ENCODE measurements around the gene PROSER3. TPM values are rescaled to one million over a fixed set of nuclear protein-coding genes. Genes with fewer than 3 reads are reported as not detected.

The PROSER3 gene
- total and polyA plus RNA-seq, 2 of the 13 experiments (the other 11 are each of a cell fraction or from before 2014, with no cell fraction given): 5.1 to 5.7 TPM

DNA sequence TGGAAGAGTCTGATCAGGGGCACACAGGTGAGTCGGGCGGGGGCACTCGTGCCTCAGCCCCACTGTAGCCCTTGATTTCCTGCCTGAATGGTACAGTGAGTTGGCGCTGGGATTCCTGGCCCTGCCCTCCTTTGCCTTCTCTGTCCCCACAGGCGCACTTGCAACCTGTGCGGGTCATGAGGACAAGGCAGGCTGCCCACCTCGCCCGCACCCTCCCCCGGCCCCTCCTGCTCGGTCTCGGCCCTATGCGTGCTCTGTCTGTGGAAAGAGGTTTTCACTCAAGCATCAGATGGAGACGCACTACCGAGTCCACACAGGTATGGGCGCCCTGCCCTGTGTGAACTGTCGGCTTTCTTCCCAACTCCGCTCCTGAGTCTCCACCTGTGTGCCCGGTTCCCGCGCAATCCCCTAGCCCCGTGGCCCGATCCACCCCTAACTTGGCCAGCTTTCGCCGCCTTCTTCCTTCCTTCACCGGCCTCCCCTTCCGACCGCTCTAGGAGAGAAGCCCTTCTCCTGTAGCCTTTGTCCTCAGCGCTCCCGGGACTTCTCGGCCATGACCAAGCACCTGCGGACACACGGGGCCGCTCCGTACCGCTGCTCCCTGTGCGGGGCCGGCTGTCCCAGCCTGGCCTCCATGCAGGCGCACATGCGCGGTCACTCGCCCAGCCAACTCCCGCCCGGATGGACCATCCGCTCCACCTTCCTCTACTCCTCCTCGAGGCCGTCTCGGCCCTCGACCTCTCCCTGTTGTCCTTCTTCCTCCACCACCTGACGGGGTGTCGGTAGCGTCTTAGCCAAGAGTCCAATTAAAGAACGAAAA lies 41.8 kb upstream of the PROSER3 start (continued):
- TF ChIP-seq SMAD9 (CRISPR knock-in tag; IDR thresholded peaks at IDR 0.05) (peak; percentile 40; the same call in 1 of the 2 replicates), ZKSCAN5 (CRISPR knock-in tag; IDR thresholded peaks at IDR 0.05) (0 out of 2 replicates have a peak, but pooled peaks have one; percentile 34), ZNF761 (CRISPR knock-in tag; conservative IDR thresholded peaks at IDR 0.05) (peak; percentile 84), ZSCAN29 (CRISPR knock-in tag; conservative IDR thresholded peaks at IDR 0.05) (no peak), ASH2L (IDR thresholded peaks at IDR 0.05; ENCODE audit: insufficient read length, low read depth, low read length) (peak; percentile 12), FOSL2 (CRISPR knock-in tag; IDR thresholded peaks at IDR 0.05) (no peak), ELF1 (CRISPR knock-in tag; IDR thresholded peaks at IDR 0.05) (peak; percentile 30; the same call in 1 of the 2 replicates), SP2 (CRISPR knock-in tag; IDR thresholded peaks at IDR 0.05) (peak; percentile 61; the same call in 1 of the 2 replicates), ZNF616 (CRISPR knock-in tag; IDR thresholded peaks at IDR 0.05; ENCODE audit: low read depth) (0 out of 2 replicates have a peak, but pooled peaks have one; percentile 52)
- TF ChIP-seq, protein P1, sequence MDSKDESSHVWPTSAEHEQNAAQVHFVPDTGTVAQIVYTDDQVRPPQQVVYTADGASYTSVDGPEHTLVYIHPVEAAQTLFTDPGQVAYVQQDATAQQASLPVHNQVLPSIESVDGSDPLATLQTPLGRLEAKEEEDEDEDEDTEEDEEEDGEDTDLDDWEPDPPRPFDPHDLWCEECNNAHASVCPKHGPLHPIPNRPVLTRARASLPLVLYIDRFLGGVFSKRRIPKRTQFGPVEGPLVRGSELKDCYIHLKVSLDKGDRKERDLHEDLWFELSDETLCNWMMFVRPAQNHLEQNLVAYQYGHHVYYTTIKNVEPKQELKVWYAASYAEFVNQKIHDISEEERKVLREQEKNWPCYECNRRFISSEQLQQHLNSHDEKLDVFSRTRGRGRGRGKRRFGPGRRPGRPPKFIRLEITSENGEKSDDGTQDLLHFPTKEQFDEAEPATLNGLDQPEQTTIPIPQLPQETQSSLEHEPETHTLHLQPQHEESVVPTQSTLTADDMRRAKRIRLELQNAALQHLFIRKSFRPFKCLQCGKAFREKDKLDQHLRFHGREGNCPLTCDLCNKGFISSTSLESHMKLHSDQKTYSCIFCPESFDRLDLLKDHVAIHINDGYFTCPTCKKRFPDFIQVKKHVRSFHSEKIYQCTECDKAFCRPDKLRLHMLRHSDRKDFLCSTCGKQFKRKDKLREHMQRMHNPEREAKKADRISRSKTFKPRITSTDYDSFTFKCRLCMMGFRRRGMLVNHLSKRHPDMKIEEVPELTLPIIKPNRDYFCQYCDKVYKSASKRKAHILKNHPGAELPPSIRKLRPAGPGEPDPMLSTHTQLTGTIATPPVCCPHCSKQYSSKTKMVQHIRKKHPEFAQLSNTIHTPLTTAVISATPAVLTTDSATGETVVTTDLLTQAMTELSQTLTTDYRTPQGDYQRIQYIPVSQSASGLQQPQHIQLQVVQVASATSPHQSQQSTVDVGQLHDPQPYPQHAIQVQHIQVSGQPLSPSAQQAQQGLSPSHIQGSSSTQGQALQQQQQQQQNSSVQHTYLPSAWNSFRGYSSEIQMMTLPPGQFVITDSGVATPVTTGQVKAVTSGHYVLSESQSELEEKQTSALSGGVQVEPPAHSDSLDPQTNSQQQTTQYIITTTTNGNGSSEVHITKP (CRISPR knock-in tag; IDR thresholded peaks at IDR 0.05; ENCODE audit: low read depth): no peak
- TF ChIP-seq, protein P2, sequence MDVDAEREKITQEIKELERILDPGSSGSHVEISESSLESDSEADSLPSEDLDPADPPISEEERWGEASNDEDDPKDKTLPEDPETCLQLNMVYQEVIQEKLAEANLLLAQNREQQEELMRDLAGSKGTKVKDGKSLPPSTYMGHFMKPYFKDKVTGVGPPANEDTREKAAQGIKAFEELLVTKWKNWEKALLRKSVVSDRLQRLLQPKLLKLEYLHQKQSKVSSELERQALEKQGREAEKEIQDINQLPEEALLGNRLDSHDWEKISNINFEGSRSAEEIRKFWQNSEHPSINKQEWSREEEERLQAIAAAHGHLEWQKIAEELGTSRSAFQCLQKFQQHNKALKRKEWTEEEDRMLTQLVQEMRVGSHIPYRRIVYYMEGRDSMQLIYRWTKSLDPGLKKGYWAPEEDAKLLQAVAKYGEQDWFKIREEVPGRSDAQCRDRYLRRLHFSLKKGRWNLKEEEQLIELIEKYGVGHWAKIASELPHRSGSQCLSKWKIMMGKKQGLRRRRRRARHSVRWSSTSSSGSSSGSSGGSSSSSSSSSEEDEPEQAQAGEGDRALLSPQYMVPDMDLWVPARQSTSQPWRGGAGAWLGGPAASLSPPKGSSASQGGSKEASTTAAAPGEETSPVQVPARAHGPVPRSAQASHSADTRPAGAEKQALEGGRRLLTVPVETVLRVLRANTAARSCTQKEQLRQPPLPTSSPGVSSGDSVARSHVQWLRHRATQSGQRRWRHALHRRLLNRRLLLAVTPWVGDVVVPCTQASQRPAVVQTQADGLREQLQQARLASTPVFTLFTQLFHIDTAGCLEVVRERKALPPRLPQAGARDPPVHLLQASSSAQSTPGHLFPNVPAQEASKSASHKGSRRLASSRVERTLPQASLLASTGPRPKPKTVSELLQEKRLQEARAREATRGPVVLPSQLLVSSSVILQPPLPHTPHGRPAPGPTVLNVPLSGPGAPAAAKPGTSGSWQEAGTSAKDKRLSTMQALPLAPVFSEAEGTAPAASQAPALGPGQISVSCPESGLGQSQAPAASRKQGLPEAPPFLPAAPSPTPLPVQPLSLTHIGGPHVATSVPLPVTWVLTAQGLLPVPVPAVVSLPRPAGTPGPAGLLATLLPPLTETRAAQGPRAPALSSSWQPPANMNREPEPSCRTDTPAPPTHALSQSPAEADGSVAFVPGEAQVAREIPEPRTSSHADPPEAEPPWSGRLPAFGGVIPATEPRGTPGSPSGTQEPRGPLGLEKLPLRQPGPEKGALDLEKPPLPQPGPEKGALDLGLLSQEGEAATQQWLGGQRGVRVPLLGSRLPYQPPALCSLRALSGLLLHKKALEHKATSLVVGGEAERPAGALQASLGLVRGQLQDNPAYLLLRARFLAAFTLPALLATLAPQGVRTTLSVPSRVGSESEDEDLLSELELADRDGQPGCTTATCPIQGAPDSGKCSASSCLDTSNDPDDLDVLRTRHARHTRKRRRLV (CRISPR knock-in tag; IDR thresholded peaks at IDR 0.05): no peak
- TF ChIP-seq, protein P3, sequence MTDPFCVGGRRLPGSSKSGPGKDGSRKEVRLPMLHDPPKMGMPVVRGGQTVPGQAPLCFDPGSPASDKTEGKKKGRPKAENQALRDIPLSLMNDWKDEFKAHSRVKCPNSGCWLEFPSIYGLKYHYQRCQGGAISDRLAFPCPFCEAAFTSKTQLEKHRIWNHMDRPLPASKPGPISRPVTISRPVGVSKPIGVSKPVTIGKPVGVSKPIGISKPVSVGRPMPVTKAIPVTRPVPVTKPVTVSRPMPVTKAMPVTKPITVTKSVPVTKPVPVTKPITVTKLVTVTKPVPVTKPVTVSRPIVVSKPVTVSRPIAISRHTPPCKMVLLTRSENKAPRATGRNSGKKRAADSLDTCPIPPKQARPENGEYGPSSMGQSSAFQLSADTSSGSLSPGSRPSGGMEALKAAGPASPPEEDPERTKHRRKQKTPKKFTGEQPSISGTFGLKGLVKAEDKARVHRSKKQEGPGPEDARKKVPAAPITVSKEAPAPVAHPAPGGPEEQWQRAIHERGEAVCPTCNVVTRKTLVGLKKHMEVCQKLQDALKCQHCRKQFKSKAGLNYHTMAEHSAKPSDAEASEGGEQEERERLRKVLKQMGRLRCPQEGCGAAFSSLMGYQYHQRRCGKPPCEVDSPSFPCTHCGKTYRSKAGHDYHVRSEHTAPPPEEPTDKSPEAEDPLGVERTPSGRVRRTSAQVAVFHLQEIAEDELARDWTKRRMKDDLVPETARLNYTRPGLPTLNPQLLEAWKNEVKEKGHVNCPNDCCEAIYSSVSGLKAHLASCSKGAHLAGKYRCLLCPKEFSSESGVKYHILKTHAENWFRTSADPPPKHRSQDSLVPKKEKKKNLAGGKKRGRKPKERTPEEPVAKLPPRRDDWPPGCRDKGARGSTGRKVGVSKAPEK (CRISPR knock-in tag; IDR thresholded peaks at IDR 0.05; ENCODE audit: borderline replicate concordance): no peak

Data from HepG2 (cell line).